ENCODE data around the gene ALLC.

ALLC gene

GRCh38 chr2:3725458-3726250 is 67.7 kb downstream of the ALLC start:
- Histone ChIP-seq H2BK15ac (replicated peaks; ENCODE audit: low read depth) (no peak overlapping the region), H2BK5ac (ENCODE audit: low read length) (no peak overlapping the region), H4K8ac (ENCODE audit: low read depth, low read length) (no peak overlapping the region), H3K79me2 (ENCODE audit: control insufficient read depth, insufficient read depth, low read length) (no peaks in the 10 kb centered on the region), H3K27ac (ENCODE audit: low read depth, low read length) (no peak overlapping the region), H3K4me1 (ENCODE audit: control insufficient read depth, low read depth, low read length) (no peaks in the 10 kb centered on the region), H3K36me3 (ENCODE audit: control insufficient read depth, insufficient read depth, low read length) (no peaks in the 10 kb centered on the region), H3K9ac (ENCODE audit: low read length) (no peak overlapping the region), H3K18ac (ENCODE audit: low read length) (no peak overlapping the region), H3K23ac (ENCODE audit: low read length) (no peak overlapping the region), H3K27me3 (ENCODE audit: insufficient read depth, low read length, poor library complexity) (no peaks in the 10 kb centered on the region), H3K4ac (ENCODE audit: low read depth, low read length) (no peak overlapping the region), H3K4me2 (ENCODE audit: low read length) (no peak overlapping the region), H3K4me3 (ENCODE audit: low read length) (no peak overlapping the region), H3K79me1 (ENCODE audit: low read length) (no peaks in the 10 kb centered on the region), H2AK5ac (ENCODE audit: low read length) (no peak overlapping the region), H2BK120ac (ENCODE audit: low read depth, low read length) (no peak overlapping the region), H4K5ac (ENCODE audit: low read length) (no peak overlapping the region), H3K56ac (ENCODE audit: low read length) (no peak overlapping the region)
- DNase-seq, result no peak
- no CpG with 5 or more reads among the region's 23 CpGs for WGBS (ENCODE audit: extremely low coverage, insufficient coverage, low lambda C conversion rate)

- H2BK120ac ChIP-seq (ENCODE audit: low read depth, low read length), result no peak overlapping the region
- no peak for DNase-seq
- no peak overlapping the region for H4K5ac ChIP-seq (ENCODE audit: low read length)
- no peak overlapping the region for H3K18ac ChIP-seq (ENCODE audit: low read length)
- H2AK5ac ChIP-seq (ENCODE audit: low read length), result no peak overlapping the region
- no peak overlapping the region for H2BK15ac ChIP-seq (replicated peaks; ENCODE audit: low read depth)
- no peaks in the 10 kb centered on the region for H3K79me2 ChIP-seq (ENCODE audit: control insufficient read depth, insufficient read depth, low read length)
- no peaks in the 10 kb centered on the region for H3K27me3 ChIP-seq (ENCODE audit: insufficient read depth, low read length, poor library complexity)
- no CpG with 5 or more reads among the region's 10 CpGs for WGBS (ENCODE audit: extremely low coverage, insufficient coverage, low lambda C conversion rate)
- H3K4me2 ChIP-seq (ENCODE audit: low read length), result no peak overlapping the region
- H3K56ac ChIP-seq (ENCODE audit: low read length), result no peak overlapping the region
- no peaks in the 10 kb centered on the region for H3K36me3 ChIP-seq (ENCODE audit: control insufficient read depth, insufficient read depth, low read length)
- H3K4me3 ChIP-seq (ENCODE audit: low read length), result no peak overlapping the region
- H3K4ac ChIP-seq (ENCODE audit: low read depth, low read length), result no peak overlapping the region
- H3K79me1 ChIP-seq (ENCODE audit: low read length), result no peaks in the 10 kb centered on the region
- H4K8ac ChIP-seq (ENCODE audit: low read depth, low read length), result no peak overlapping the region
- no peak overlapping the region for H3K9ac ChIP-seq (ENCODE audit: low read length)
- H3K23ac ChIP-seq (ENCODE audit: low read length), result no peak overlapping the region
- no peak overlapping the region for H2BK5ac ChIP-seq (ENCODE audit: low read length)
- no peak overlapping the region for H3K27ac ChIP-seq (ENCODE audit: low read depth, low read length)
- no peaks in the 10 kb centered on the region for H3K4me1 ChIP-seq (ENCODE audit: control insufficient read depth, low read depth, low read length)
Measured at GRCh38 chr2:3726511-3726910, 68.5 kb downstream of the ALLC start.

GRCh38 chr2:3727397-3728045 is 69.5 kb downstream of the ALLC start:
- H2AK5ac ChIP-seq (ENCODE audit: low read length), result no peak overlapping the region
- peak; percentile 86 for DNase-seq
- H3K27ac ChIP-seq (ENCODE audit: low read depth, low read length), result no peak overlapping the region

GRCh38 chr2:3728104-3729054 is 70.4 kb downstream of the ALLC start:
- H2BK15ac ChIP-seq (replicated peaks; ENCODE audit: low read depth), result no peak overlapping the region
- H3K79me1 ChIP-seq (ENCODE audit: low read length), result no peaks in the 10 kb centered on the region
- H2BK120ac ChIP-seq (ENCODE audit: low read depth, low read length), result no peak overlapping the region
- H3K23ac ChIP-seq (ENCODE audit: low read length), result no peak overlapping the region
- no peak overlapping the region for H4K8ac ChIP-seq (ENCODE audit: low read depth, low read length)
- WGBS (ENCODE audit: extremely low coverage, insufficient coverage, low lambda C conversion rate), result no CpG with 5 or more reads among the region's 22 CpGs
- H4K5ac ChIP-seq (ENCODE audit: low read length), result no peak overlapping the region
- peak overlapping the region; percentile 65 for H2BK5ac ChIP-seq (ENCODE audit: low read length)
- H3K27me3 ChIP-seq (ENCODE audit: insufficient read depth, low read length, poor library complexity), result no peaks in the 10 kb centered on the region
- peak overlapping the region; percentile 85 for H3K4me2 ChIP-seq (ENCODE audit: low read length)
- no peak overlapping the region for H3K4ac ChIP-seq (ENCODE audit: low read depth, low read length)
- H3K79me2 ChIP-seq (ENCODE audit: control insufficient read depth, insufficient read depth, low read length), result no peaks in the 10 kb centered on the region
- H3K9ac ChIP-seq (ENCODE audit: low read length), result peak overlapping the region; percentile 65
- no peak overlapping the region for H3K27ac ChIP-seq (ENCODE audit: low read depth, low read length)
- no peak overlapping the region for H2AK5ac ChIP-seq (ENCODE audit: low read length)
- H3K36me3 ChIP-seq (ENCODE audit: control insufficient read depth, insufficient read depth, low read length), result no peaks in the 10 kb centered on the region
- peak overlapping the region; percentile 88 for H3K56ac ChIP-seq (ENCODE audit: low read length)
- H3K4me3 ChIP-seq (ENCODE audit: low read length), result no peak overlapping the region
- no peaks in the 10 kb centered on the region for H3K4me1 ChIP-seq (ENCODE audit: control insufficient read depth, low read depth, low read length)
- DNase-seq, result peak; percentile 70
- H3K18ac ChIP-seq (ENCODE audit: low read length), result no peak overlapping the region

More at GRCh38 chr2:3727397-3728045, 69.5 kb downstream of the ALLC start:
- H4K8ac ChIP-seq (ENCODE audit: low read depth, low read length), result no peak overlapping the region
- peak overlapping the region; percentile 65 for H3K9ac ChIP-seq (ENCODE audit: low read length)
- no peak overlapping the region for H2BK15ac ChIP-seq (replicated peaks; ENCODE audit: low read depth)
- H3K18ac ChIP-seq (ENCODE audit: low read length), result no peak overlapping the region
- no peak overlapping the region for H3K23ac ChIP-seq (ENCODE audit: low read length)
- H3K56ac ChIP-seq (ENCODE audit: low read length), result peak overlapping the region; percentile 88
- no peak overlapping the region for H3K4ac ChIP-seq (ENCODE audit: low read depth, low read length)
- H2BK120ac ChIP-seq (ENCODE audit: low read depth, low read length), result no peak overlapping the region
- H3K79me2 ChIP-seq (ENCODE audit: control insufficient read depth, insufficient read depth, low read length), result no peaks in the 10 kb centered on the region
- H3K36me3 ChIP-seq (ENCODE audit: control insufficient read depth, insufficient read depth, low read length), result no peaks in the 10 kb centered on the region
- H3K4me3 ChIP-seq (ENCODE audit: low read length), result no peak overlapping the region
- H4K5ac ChIP-seq (ENCODE audit: low read length), result no peak overlapping the region
- no peak overlapping the region for H2BK5ac ChIP-seq (ENCODE audit: low read length)
- no peaks in the 10 kb centered on the region for H3K4me1 ChIP-seq (ENCODE audit: control insufficient read depth, low read depth, low read length)
- WGBS (ENCODE audit: extremely low coverage, insufficient coverage, low lambda C conversion rate), result no CpG with 5 or more reads among the region's 12 CpGs
- peak overlapping the region; percentile 85 for H3K4me2 ChIP-seq (ENCODE audit: low read length)
- H3K79me1 ChIP-seq (ENCODE audit: low read length), result no peaks in the 10 kb centered on the region
- H3K27me3 ChIP-seq (ENCODE audit: insufficient read depth, low read length, poor library complexity), result no peaks in the 10 kb centered on the region

DNA sequence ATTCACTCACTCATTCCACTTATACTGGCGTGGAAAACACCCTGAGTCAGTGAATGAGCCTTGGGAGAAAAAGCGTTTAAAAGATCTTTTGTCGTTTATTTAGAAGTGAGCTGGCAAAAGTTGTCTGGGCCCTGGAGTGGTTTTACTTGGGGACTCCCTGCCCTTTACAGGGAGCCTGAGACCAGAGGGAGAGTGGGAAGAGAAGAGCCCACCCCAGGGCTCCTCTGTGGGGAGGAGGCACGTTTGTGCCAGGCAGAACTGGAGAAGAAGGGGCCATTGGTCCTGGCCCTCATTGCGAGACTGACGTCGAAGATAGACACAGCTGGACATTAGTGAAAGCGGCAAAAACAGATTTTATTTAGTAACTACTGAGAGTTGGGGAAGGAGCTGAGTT is 71.1 kb downstream of the ALLC start:
- Histone ChIP-seq H3K27ac (ENCODE audit: low read depth, low read length) (no peak overlapping the region), H3K79me2 (ENCODE audit: control insufficient read depth, insufficient read depth, low read length) (no peaks in the 10 kb centered on the region), H3K4me3 (ENCODE audit: low read length) (no peak overlapping the region)

More for the DNA sequence above, 71.1 kb downstream of the ALLC start:
- no peaks in the 10 kb centered on the region for H3K4me1 ChIP-seq (ENCODE audit: control insufficient read depth, low read depth, low read length)
- H3K79me1 ChIP-seq (ENCODE audit: low read length), result no peaks in the 10 kb centered on the region
- no peak overlapping the region for H3K23ac ChIP-seq (ENCODE audit: low read length)
- H3K4me2 ChIP-seq (ENCODE audit: low read length), result no peak overlapping the region
- no peak overlapping the region for H2BK120ac ChIP-seq (ENCODE audit: low read depth, low read length)
- no peak overlapping the region for H2BK15ac ChIP-seq (replicated peaks; ENCODE audit: low read depth)
- H2BK5ac ChIP-seq (ENCODE audit: low read length), result no peak overlapping the region
- H2AK5ac ChIP-seq (ENCODE audit: low read length), result no peak overlapping the region
- no peak for DNase-seq
- H4K8ac ChIP-seq (ENCODE audit: low read depth, low read length), result no peak overlapping the region
- no peak overlapping the region for H4K5ac ChIP-seq (ENCODE audit: low read length)
- H3K4ac ChIP-seq (ENCODE audit: low read depth, low read length), result no peak overlapping the region
- H3K27me3 ChIP-seq (ENCODE audit: insufficient read depth, low read length, poor library complexity), result no peaks in the 10 kb centered on the region
- H3K56ac ChIP-seq (ENCODE audit: low read length), result no peak overlapping the region
- WGBS (ENCODE audit: extremely low coverage, insufficient coverage, low lambda C conversion rate), result no CpG with 5 or more reads among the region's 8 CpGs
- H3K36me3 ChIP-seq (ENCODE audit: control insufficient read depth, insufficient read depth, low read length), result no peaks in the 10 kb centered on the region
- no peak overlapping the region for H3K18ac ChIP-seq (ENCODE audit: low read length)
- no peak overlapping the region for H3K9ac ChIP-seq (ENCODE audit: low read length)
